H9 (cell line): ENCODE data around the gene RRBP1. TPM values are rescaled to one million over a fixed set of nuclear protein-coding genes. Genes with fewer than 3 reads are reported as not detected.

Experiments used
- DNase-seq: peaks from one replicate; pipeline ENCODE4 v3.0.0-alpha.2; 2017
- H2AFZ ChIP-seq: one replicate; pipeline ENCODE4 v1.6.1; 2013; ENCODE audit warnings: mild to moderate bottlenecking, low read length, control low read depth, moderate library complexity
- H2AK5ac ChIP-seq: 2 replicates; pipeline ENCODE4 v1.6.1; 2013; ENCODE audit warnings: low read length, control low read depth, mixed read lengths; ENCODE audit not compliant: insufficient read length
- H2BK120ac ChIP-seq: one replicate; pipeline ENCODE4 v1.6.1; 2013; ENCODE audit warnings: low read depth, mild to moderate bottlenecking, low read length, control low read depth, inconsistent platforms; ENCODE audit not compliant: poor library complexity, severe bottlenecking
- H2BK12ac ChIP-seq: 2 replicates; pipeline ENCODE4 v1.6.1; 2013; ENCODE audit warnings: low read length, control low read depth, mixed read lengths, low read depth; ENCODE audit not compliant: insufficient read length
- H2BK15ac ChIP-seq: 2 replicates; pipeline ENCODE4 v1.6.1; 2013; ENCODE audit warnings: low read depth, low read length, control low read depth
- H2BK20ac ChIP-seq: one replicate; pipeline ENCODE4 v1.6.1; 2013; ENCODE audit warnings: low read depth, mild to moderate bottlenecking, low read length, control low read depth, inconsistent platforms; ENCODE audit not compliant: poor library complexity, severe bottlenecking
- H2BK5ac ChIP-seq: 2 replicates; pipeline ENCODE4 v1.6.1; 2013; ENCODE audit warnings: low read length, control low read depth, mixed read lengths; ENCODE audit not compliant: insufficient read length
- H3K14ac ChIP-seq: 2 replicates; pipeline ENCODE4 v1.6.1; 2013; ENCODE audit warnings: low read length, control low read depth; ENCODE audit not compliant: insufficient read depth
- H3K18ac ChIP-seq: 2 replicates; pipeline ENCODE4 v1.6.1; 2013; ENCODE audit warnings: low read depth, mild to moderate bottlenecking, mixed read lengths, low read length, control low read depth; ENCODE audit not compliant: insufficient read length
- H3K23ac ChIP-seq: 2 replicates; pipeline ENCODE4 v1.6.1; 2013; ENCODE audit warnings: low read length, control low read depth, mixed read lengths, low read depth; ENCODE audit not compliant: insufficient read length
- H3K23me2 ChIP-seq: 2 replicates; pipeline ENCODE4 v1.6.1; 2013; ENCODE audit warnings: low read depth, mild to moderate bottlenecking, mixed read lengths, low read length, control low read depth; ENCODE audit not compliant: insufficient read length, poor library complexity, severe bottlenecking
- H3K27ac ChIP-seq: 2 replicates; pipeline ENCODE4 v1.5.1; 2013; ENCODE audit warnings: low read length, control low read depth, mixed read lengths, low read depth; ENCODE audit not compliant: insufficient read length
- H3K27me3 ChIP-seq: 2 replicates; pipeline ENCODE4 v1.6.1; 2013; ENCODE audit warnings: low read length, control low read depth, inconsistent platforms; ENCODE audit not compliant: insufficient read depth
- H3K4ac ChIP-seq: 2 replicates; pipeline ENCODE4 v1.6.1; 2013; ENCODE audit warnings: low read depth, mild to moderate bottlenecking, control low read depth, inconsistent platforms, low read length, moderate library complexity
- H3K4me1 ChIP-seq: 2 replicates; pipeline ENCODE4 v1.6.1; 2013; ENCODE audit warnings: low read length, control low read depth, inconsistent platforms; ENCODE audit not compliant: insufficient read depth
- H3K4me2 ChIP-seq: 2 replicates; pipeline ENCODE4 v1.6.1; 2013; ENCODE audit warnings: low read length, control low read depth, mixed read lengths; ENCODE audit not compliant: insufficient read length, insufficient read depth
- H3K56ac ChIP-seq: 2 replicates; pipeline ENCODE4 v1.6.1; 2013; ENCODE audit warnings: low read depth, mild to moderate bottlenecking, mixed read lengths, low read length, control low read depth; ENCODE audit not compliant: insufficient read length
- H3K79me1 ChIP-seq: 2 replicates; pipeline ENCODE4 v1.6.1; 2013; ENCODE audit warnings: low read depth, mild to moderate bottlenecking, moderate library complexity, low read length, control low read depth, inconsistent platforms; ENCODE audit not compliant: insufficient read depth, poor library complexity, severe bottlenecking
- H3K79me2 ChIP-seq: 2 replicates; pipeline ENCODE4 v1.6.1; 2013; ENCODE audit warnings: low read length, control low read depth, inconsistent platforms; ENCODE audit not compliant: insufficient read depth
- H3K9ac ChIP-seq: 2 replicates; pipeline ENCODE4 v1.6.1; 2013; ENCODE audit warnings: low read length, control low read depth, mixed read lengths; ENCODE audit not compliant: insufficient read length; ENCODE audit errors: extremely low read depth
- H3K9me3 ChIP-seq: one replicate; pipeline ENCODE4 v1.6.1; 2013; ENCODE audit warnings: low read depth, low read length, inconsistent platforms; ENCODE audit not compliant: control insufficient read depth
- H3T11ph ChIP-seq: one replicate; pipeline ENCODE4 v1.6.1; 2013; ENCODE audit warnings: mild to moderate bottlenecking, low read length, control low read depth, inconsistent platforms
- H4K20me1 ChIP-seq: one replicate; pipeline ENCODE4 v1.6.1; 2013; ENCODE audit not compliant: control insufficient read depth, insufficient read length, insufficient read depth
- H4K5ac ChIP-seq: 2 replicates; pipeline ENCODE4 v1.6.1; 2013; ENCODE audit warnings: low read depth, mild to moderate bottlenecking, mixed read lengths, low read length, control low read depth; ENCODE audit not compliant: insufficient read length
- H4K8ac ChIP-seq: replicated peaks from 2 replicates; pipeline ENCODE4 v1.6.1; 2013; ENCODE audit warnings: low read length, control low read depth, mixed read lengths, low read depth; ENCODE audit not compliant: insufficient read length
- H4K91ac ChIP-seq: 2 replicates; pipeline ENCODE4 v1.6.1; 2013; ENCODE audit warnings: low read depth, mild to moderate bottlenecking, moderate library complexity, mixed read lengths, low read length, control low read depth; ENCODE audit not compliant: insufficient read length
- H3K27ac Mint-ChIP-seq, 3 experiments: 2 replicates in 2 of 3; 3 replicates in 1 of 3; pipeline ENCODE4 v1.8.0; 2020 to 2021; ENCODE audit warnings: mixed read lengths in 3 of 3, mild to moderate bottlenecking in 1 of 3, moderate library complexity in 1 of 3
- H3K27me3 Mint-ChIP-seq: 2 replicates; pipeline ENCODE4 v1.8.0; 2021; ENCODE audit warnings: low read depth, mild to moderate bottlenecking, moderate library complexity, mixed read lengths
- H3K36me3 Mint-ChIP-seq, 3 experiments: 2 replicates in 2 of 3; 3 replicates in 1 of 3; pipeline ENCODE4 v1.8.0; 2020 to 2021; ENCODE audit warnings: low read depth in 3 of 3, mixed read lengths in 3 of 3; ENCODE audit not compliant: insufficient read depth in 1 of 3
- H3K4me1 Mint-ChIP-seq, 2 experiments: 2 replicates each; pipeline ENCODE4 v1.8.0; 2020; ENCODE audit warnings: mixed read lengths in 2 of 2
- H3K4me3 Mint-ChIP-seq, 2 experiments: 2 replicates in 1 of 2; 3 replicates in 1 of 2; pipeline ENCODE4 v1.8.0; 2020 to 2021; ENCODE audit warnings: mild to moderate bottlenecking in 2 of 2, mixed read lengths in 2 of 2, moderate library complexity in 1 of 2
- H3K9me3 Mint-ChIP-seq, 2 experiments: 2 replicates in 1 of 2; 3 replicates in 1 of 2; pipeline ENCODE4 v1.8.0; 2020; ENCODE audit warnings: mild to moderate bottlenecking in 2 of 2, mixed read lengths in 2 of 2, moderate library complexity in 1 of 2
- CTCF ChIP-seq: fragments of 200-600 bp; sonication (generic); conservative IDR thresholded peaks from 3 replicates; pipeline ENCODE4 v1.8.0; 2021; ENCODE audit warnings: antibody characterized with exemption, mild to moderate bottlenecking
- WGBS: extraction: QIAGEN DNeasy Blood & Tissue Kit; methylation state at CpG from one replicate; pipeline ENCODE4 v1.1.7; 2013; ENCODE audit warnings: missing lambda C conversion rate, low lambda C conversion rate, mixed read lengths; ENCODE audit not compliant: insufficient read length; ENCODE audit errors: extremely low coverage; 5-methylcytosine and 5-hydroxymethylcytosine counted together
- total RNA-seq: library from RNA; stranded (reverse); gene quantifications from 2 replicates; pipeline ENCODE4 v1.2.1, GENCODE V29; 2021

RRBP1 gene
- total RNA-seq, 1 experiment from 2014 or later, result 97.8 TPM

GRCh38 chr20:17712201-17712600 lies 30.2 kb upstream of the RRBP1 start:
- Histone ChIP-seq H3K23ac (no peak overlapping the region), H3K4me2 (no peak overlapping the region), H2BK120ac (no peak overlapping the region), H3K4me1 (peaks cover 2% of the 10 kb centered on the region; the same call in 1 of the 2 replicates), H3K18ac (no peak overlapping the region), H3T11ph (no peak overlapping the region), H3K27ac (no peak overlapping the region), H3K79me1 (no peaks in the 10 kb centered on the region), H3K4ac (no peak overlapping the region), H3K23me2 (no peaks in the 10 kb centered on the region), H3K9ac (no peak overlapping the region), H2BK12ac (no peak overlapping the region), H2BK15ac (no peak overlapping the region), H4K20me1 (no peaks in the 10 kb centered on the region), H3K79me2 (no peaks in the 10 kb centered on the region), H4K8ac (no peak overlapping the region), H3K9me3 (no peaks in the 10 kb centered on the region), H2AFZ (no peak overlapping the region), H2AK5ac (no peak overlapping the region), H4K91ac (no peak overlapping the region), H3K27me3 (no peaks in the 10 kb centered on the region), H4K5ac (no peak overlapping the region), H3K14ac (no peak overlapping the region; the same call in 1 of the 2 replicates), H2BK20ac (no peak overlapping the region), H3K56ac (no peak overlapping the region), H2BK5ac (no peak overlapping the region)
- Mint-ChIP-seq H3K9me3 (no peaks in the 10 kb centered on the region; a peak in 1 of 5 replicates), H3K4me1 (peaks cover 21% of the 10 kb centered on the region in 2 experiments), H3K36me3 (no peaks in the 10 kb centered on the region), H3K27me3 (peaks cover 2% of the 10 kb centered on the region), H3K4me3 (no peak overlapping the region), H3K27ac (peak overlapping the region in 1 of 3 experiments; percentile 3; a peak in 1 of 7 replicates)
- no peak for DNase-seq
- TF ChIP-seq CTCF, result no peak
- no CpG with 5 or more reads among the region's 4 CpGs for WGBS
